HG02884 (cell line): ENCODE measurements around the gene CYCS.
A peak's percentile ranks its signal among the peaks of the same experiment; 100 is the strongest.
"Not testable (repeated sequence)": the region's sequence is repeated elsewhere in the genome, so short reads cannot be mapped to it uniquely, and the experiment has no call there.

Source experiments
- ATAC-seq: cut with Tn5 transposase; IDR thresholded peaks from one replicate; pipeline ENCODE4 v1.9.1; 2021; ENCODE audit warnings: mild to moderate bottlenecking, moderate library complexity; ENCODE audit not compliant: unreplicated experiment

The CYCS gene

GRCh38 chr7:25125137-25125946, at the start of gene CYCS:
TSS of gene CYCS (minus strand) at chr7:25125260. CDS start at chr7:25124119, 1,141 bp downstream.
- peak; percentile 95 for ATAC-seq

GRCh38 chr7:25173184-25173583, 48.1 kb upstream of the CYCS start:
- no peak for ATAC-seq

GRCh38 chr7:25171516-25171915, 46.5 kb upstream of the CYCS start:
- ATAC-seq = no peak

DNA sequence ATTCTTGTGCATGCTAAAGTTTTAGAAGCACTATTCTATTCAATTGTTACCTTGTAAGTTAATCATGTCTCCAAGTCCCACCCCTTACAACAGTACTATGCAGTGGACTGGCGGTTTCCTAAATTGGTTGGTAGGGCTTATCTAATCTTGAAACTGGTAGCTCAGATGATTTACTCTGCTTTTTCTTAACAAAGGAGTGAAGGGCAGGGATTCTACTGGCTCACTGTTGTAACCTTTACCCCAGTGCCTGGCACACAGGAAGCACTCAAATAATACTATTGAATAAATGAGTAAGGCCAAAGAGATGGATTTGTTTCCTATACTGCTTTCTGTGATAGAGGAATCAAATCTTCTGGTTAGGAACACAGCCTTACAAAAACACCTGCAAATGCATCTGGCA, 46.0 kb upstream of the CYCS start:
- ATAC-seq = no peak

DNA sequence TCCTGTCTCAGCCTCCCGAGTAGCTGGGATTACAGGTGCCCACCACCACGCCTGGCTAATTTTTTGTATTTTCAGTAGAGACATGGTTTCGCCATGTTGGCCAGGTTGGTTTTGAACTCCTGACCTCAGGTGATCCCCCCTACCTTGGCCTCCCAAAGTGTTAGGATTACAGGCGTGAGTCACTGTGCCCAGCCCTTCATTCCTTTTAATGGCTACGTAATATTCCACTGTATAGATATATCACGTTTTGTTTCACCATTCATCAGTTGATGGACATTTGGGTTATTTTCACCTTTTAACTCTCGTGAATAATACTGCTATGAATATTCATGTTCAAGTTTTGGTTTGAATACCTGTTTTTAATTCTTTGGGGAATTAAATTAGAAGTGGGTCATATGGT, 44.6 kb upstream of the CYCS start:
- ATAC-seq = no peak

GRCh38 chr7:25168145-25168544, 43.1 kb upstream of the CYCS start:
- no peak for ATAC-seq

GRCh38 chr7:25167262-25167843, 42.3 kb upstream of the CYCS start:
- ATAC-seq = no peak

GRCh38 chr7:25159983-25160596, 35.0 kb upstream of the CYCS start:
- ATAC-seq = not testable (repeated sequence)

DNA sequence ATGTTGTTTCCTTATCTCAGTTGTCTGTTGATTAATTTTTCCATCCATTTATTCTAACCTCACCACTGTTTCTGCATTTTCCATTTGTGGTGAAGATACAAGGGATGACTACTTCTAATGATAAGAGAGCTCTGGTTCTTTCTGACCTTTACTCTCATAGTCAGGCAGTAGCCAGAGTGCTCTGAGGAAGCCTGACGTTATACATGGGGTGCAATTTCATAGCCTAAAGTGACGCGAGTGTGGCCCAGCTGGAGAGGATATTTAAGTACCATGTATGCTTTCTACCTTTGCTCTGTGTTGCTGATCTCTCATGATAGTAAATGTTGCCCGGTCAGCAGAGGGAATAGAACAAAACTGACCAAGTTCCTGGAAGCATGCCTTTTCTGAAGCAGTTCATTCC, 33.9 kb upstream of the CYCS start:
- ATAC-seq = no peak

GRCh38 chr7:25151773-25152172, 26.7 kb upstream of the CYCS start:
- ATAC-seq = no peak

- no peak for ATAC-seq
These were observed 24.8 kb upstream of the CYCS start for GRCh38 chr7:25149836-25150235.

GRCh38 chr7:25148772-25149575, 23.9 kb upstream of the CYCS start:
- ATAC-seq = no peak

DNA sequence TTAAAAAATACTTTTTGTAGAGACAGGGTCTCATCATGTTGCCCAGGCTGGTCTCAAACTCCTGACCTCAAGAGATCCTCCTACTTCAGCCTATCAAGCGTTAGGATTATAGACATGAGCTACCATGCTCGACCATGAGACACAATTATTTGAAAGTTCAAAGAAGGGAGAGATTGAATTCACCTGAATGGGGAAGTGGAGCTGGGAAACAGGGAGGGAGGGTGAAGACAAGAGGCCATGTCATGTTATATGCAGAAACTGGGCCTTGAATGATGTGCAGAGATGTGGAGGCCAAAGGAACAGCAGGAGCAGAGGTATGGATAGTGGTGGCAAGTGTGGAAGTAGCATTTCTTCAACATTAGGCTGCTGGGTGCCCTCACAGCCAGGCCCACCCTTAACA, 18.7 kb upstream of the CYCS start:
- no peak for ATAC-seq

GRCh38 chr7:25139536-25139935, 14.5 kb upstream of the CYCS start:
- no peak for ATAC-seq

- ATAC-seq = no peak
These were observed 9.4 kb upstream of the CYCS start for GRCh38 chr7:25134358-25135010.

GRCh38 chr7:25132430-25132829, 7.4 kb upstream of the CYCS start:
- no peak for ATAC-seq

DNA sequence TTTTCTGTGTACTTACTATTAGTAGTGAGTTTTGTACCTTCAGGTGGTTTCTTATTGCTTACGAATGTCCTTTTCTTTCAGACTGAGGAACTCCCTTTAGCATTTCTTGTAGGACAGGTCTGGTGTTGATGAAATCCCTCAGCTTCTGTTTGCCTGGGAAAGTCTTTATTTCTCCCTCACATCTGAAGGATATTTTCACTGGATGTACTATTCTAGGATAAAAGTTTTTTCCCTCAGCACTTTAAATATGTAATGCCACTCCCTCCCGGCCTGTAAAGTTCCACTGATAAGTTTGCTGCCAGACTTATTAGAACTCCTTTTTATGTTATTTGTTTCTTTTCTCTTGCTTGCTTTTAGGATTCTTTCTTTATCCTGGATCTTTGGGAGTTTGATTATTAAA, 1.7 kb upstream of the CYCS start:
- no peak for ATAC-seq

DNA sequence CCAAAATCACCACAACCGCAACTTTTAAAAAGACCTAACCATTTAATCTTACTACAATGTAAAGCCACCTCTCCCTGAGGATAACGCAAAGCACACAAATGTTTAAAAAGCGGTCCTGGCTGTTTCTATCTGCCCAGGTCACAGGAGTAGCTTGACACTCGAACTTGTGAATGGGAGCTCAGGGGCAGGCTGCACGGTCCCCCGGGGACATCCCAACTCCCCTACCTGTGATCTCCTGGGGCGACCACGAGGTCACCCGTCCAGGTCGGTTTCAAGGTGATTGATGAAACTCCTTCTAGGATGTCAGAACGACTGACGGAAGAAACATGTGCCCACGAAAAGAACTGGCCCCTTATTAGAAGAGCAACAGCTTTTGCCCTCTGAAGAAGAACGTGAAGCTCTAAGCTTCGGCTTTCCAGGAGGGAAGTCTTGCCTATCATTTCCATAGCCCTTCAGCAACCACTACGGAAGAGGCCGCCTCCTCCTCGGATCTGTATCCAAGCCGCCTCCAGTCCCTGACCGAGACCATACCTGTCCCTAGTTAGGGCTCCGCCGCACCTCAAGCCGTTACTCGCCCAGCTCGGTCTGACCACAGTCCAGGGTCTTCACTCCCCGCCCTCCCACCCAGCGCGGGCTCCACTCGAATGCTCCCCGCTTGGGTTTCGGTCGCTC, 459 bp downstream of the CYCS start:
- peak; percentile 8 for ATAC-seq

GRCh38 chr7:25122373-25122772, 2.7 kb downstream of the CYCS start:
- ATAC-seq = no peak

GRCh38 chr7:25121599-25121998, 3.5 kb downstream of the CYCS start:
- no peak for ATAC-seq
